ENCODE measurements around the gene TMSB10. TPM values are rescaled to one million over a fixed set of nuclear protein-coding genes. Genes with fewer than 3 reads are reported as not detected.
A peak's percentile ranks its signal among the peaks of the same experiment; 100 is the strongest.

Gene TMSB10
- polyA plus RNA-seq, 3 donors, result 5,130 to 7,914 (median 6,847) TPM

- no peak for DNase-seq
- intact Hi-C loops (cut with micrococcal nuclease), result no loop called here
- Histone ChIP-seq H3K27ac (ENCODE audit: low read depth in 1 of 2, low read length in 2 of 2) (no peak overlapping the region), H3K4me2 (replicated peaks; ENCODE audit: extremely low read depth, low read length, poor library complexity, severe bottlenecking) (no peak overlapping the region), H3K27me3 (ENCODE audit: control insufficient read depth in 2 of 2, insufficient read depth in 2 of 2, low read length in 2 of 2) (no peaks in the 10 kb centered on the region), H3K4me3 (replicated peaks in 1 of 3; ENCODE audit: low read depth in 2 of 3, low read length in 3 of 3) (no peak overlapping the region), H3K9me3 (replicated peaks in 1 of 2; ENCODE audit: control insufficient read depth in 1 of 2, insufficient read depth in 1 of 2, low read length in 2 of 2) (no peaks in the 10 kb centered on the region), H2AFZ (ENCODE audit: insufficient read depth, low read depth, low read length, poor library complexity, severe bottlenecking) (no peak overlapping the region), H3K4me1 (ENCODE audit: control insufficient read depth in 1 of 2, insufficient read depth in 2 of 2, low read length in 2 of 2) (peaks cover 51 to 56% of the 10 kb centered on the region in 2 donors), H3K79me2 (ENCODE audit: insufficient read depth, low read length) (no peaks in the 10 kb centered on the region), H3K9ac (ENCODE audit: insufficient read depth, low read length, poor library complexity, severe bottlenecking) (no peak overlapping the region), H3K36me3 (replicated peaks in 1 of 2; ENCODE audit: control insufficient read depth in 1 of 2, insufficient read depth in 2 of 2, low read length in 2 of 2) (no peaks in the 10 kb centered on the region), H4K20me1 (ENCODE audit: insufficient read depth, low read length) (no peaks in the 10 kb centered on the region)
- H3K27me3 Mint-ChIP-seq (ENCODE audit: low read depth in 3 of 3), result peaks cover 7 to 14% (median 9%) of the 10 kb centered on the region in 3 donors
- H3K4me3 Mint-ChIP-seq, result no peak overlapping the region
- H3K4me1 Mint-ChIP-seq, result peaks cover 48% of the 10 kb centered on the region
- no peaks in the 10 kb centered on the region for H3K36me3 Mint-ChIP-seq
- no peak for TF ChIP-seq CTCF (IDR thresholded peaks at IDR 0.05)
- H3K27ac Mint-ChIP-seq, result no peak overlapping the region
- H3K9me3 Mint-ChIP-seq, result peaks cover 0 to 1% (median 0%) of the 10 kb centered on the region in 7 donors
Observed at GRCh38 chr2:84923009-84923408, 17.6 kb downstream of the TMSB10 start.

GRCh38 chr2:84924173-84925106, 19.0 kb downstream of the TMSB10 start:
- Histone ChIP-seq H3K27ac (ENCODE audit: low read depth in 1 of 2, low read length in 2 of 2) (peak overlapping the region in 1 of 2 donors; percentile 6), H3K4me2 (replicated peaks; ENCODE audit: extremely low read depth, low read length, poor library complexity, severe bottlenecking) (peak overlapping the region; percentile 45)
- H3K4me1 Mint-ChIP-seq, result peaks cover 42% of the 10 kb centered on the region

More at GRCh38 chr2:84924173-84925106, 19.0 kb downstream of the TMSB10 start:
- H3K4me3 Mint-ChIP-seq, result peak overlapping the region; percentile 41 to 63
- H3K79me2 ChIP-seq (ENCODE audit: insufficient read depth, low read length), result no peaks in the 10 kb centered on the region
- peaks cover 44 to 48% of the 10 kb centered on the region in 2 donors for H3K4me1 ChIP-seq (ENCODE audit: control insufficient read depth in 1 of 2, insufficient read depth in 2 of 2, low read length in 2 of 2)
- H3K27me3 Mint-ChIP-seq (ENCODE audit: low read depth in 3 of 3), result peaks cover 7 to 14% (median 9%) of the 10 kb centered on the region in 3 donors
- no peak for TF ChIP-seq CTCF (IDR thresholded peaks at IDR 0.05)
- peak overlapping the region; percentile 53 to 83 (median 79) for H3K27ac Mint-ChIP-seq
- no peaks in the 10 kb centered on the region for H4K20me1 ChIP-seq (ENCODE audit: insufficient read depth, low read length)
- H2AFZ ChIP-seq (ENCODE audit: insufficient read depth, low read depth, low read length, poor library complexity, severe bottlenecking), result no peak overlapping the region
- no peaks in the 10 kb centered on the region for H3K9me3 ChIP-seq (replicated peaks in 1 of 2; ENCODE audit: control insufficient read depth in 1 of 2, insufficient read depth in 1 of 2, low read length in 2 of 2)
- H3K4me3 ChIP-seq (replicated peaks in 1 of 3; ENCODE audit: low read depth in 2 of 3, low read length in 3 of 3), result peak overlapping the region; percentile 6 to 48 (median 8)
- H3K27me3 ChIP-seq (ENCODE audit: control insufficient read depth in 2 of 2, insufficient read depth in 2 of 2, low read length in 2 of 2), result no peaks in the 10 kb centered on the region
- peak in 2 of 3 donors; percentile 49 to 78 for DNase-seq
- H3K36me3 ChIP-seq (replicated peaks in 1 of 2; ENCODE audit: control insufficient read depth in 1 of 2, insufficient read depth in 2 of 2, low read length in 2 of 2), result no peaks in the 10 kb centered on the region
- peaks cover 0 to 1% (median 0%) of the 10 kb centered on the region in 7 donors for H3K9me3 Mint-ChIP-seq
- WGBS (ENCODE audit: insufficient coverage), result 19% methylated on average over 3 of the region's 9 CpGs
- no peaks in the 10 kb centered on the region for H3K36me3 Mint-ChIP-seq
- H3K9ac ChIP-seq (ENCODE audit: insufficient read depth, low read length, poor library complexity, severe bottlenecking), result no peak overlapping the region
- intact Hi-C loops (cut with micrococcal nuclease), result loop anchor here in 1 of 2 donors (5.0 kb wide), 2 partner anchors 38 to 42 kb away; partner anchors contain the start of gene TRABD2A

All from CD14-positive monocyte (primary cell).